Osteoblast (primary cell): ENCODE measurements around the gene TGFBR2. TPM values are rescaled to one million over a fixed set of nuclear protein-coding genes. Genes with fewer than 3 reads are reported as not detected.

Source experiments
- DNase-seq: peaks from one replicate; pipeline ENCODE4 v3.0.0; 2011; ENCODE audit warnings: low spot score, mixed read lengths; ENCODE audit not compliant: insufficient read length; ENCODE audit errors: missing footprints
- H2AFZ ChIP-seq: 2 replicates; pipeline ENCODE4 v1.6.0; 2011; ENCODE audit warnings: mild to moderate bottlenecking, low read length
- H3K27ac ChIP-seq: 2 replicates; pipeline ENCODE4 v1.5.1; 2011; ENCODE audit warnings: mild to moderate bottlenecking, low read depth, low read length, moderate library complexity
- H3K27me3 ChIP-seq: 2 replicates; pipeline ENCODE4 v1.6.0; 2012; ENCODE audit warnings: mild to moderate bottlenecking, control low read depth, inconsistent platforms, low read length, moderate library complexity; ENCODE audit not compliant: insufficient read depth
- H3K36me3 ChIP-seq: 2 replicates; pipeline ENCODE4 v1.5.1; 2011; ENCODE audit warnings: mild to moderate bottlenecking, low read length, control low read depth, moderate library complexity; ENCODE audit not compliant: insufficient read depth
- H3K4me1 ChIP-seq: 2 replicates; pipeline ENCODE4 v1.5.1; 2011; ENCODE audit warnings: mild to moderate bottlenecking, low read length, control low read depth, moderate library complexity; ENCODE audit not compliant: insufficient read depth
- H3K4me2 ChIP-seq: 2 replicates; pipeline ENCODE4 v1.6.0; 2011; ENCODE audit warnings: mild to moderate bottlenecking, low read length; ENCODE audit not compliant: insufficient read depth
- H3K4me3 ChIP-seq: fragments of 200-600 bp; sonication (generic); 3 replicates; pipeline ENCODE4 v1.5.1; 2012; ENCODE audit warnings: mild to moderate bottlenecking, low read length, inconsistent platforms; ENCODE audit not compliant: insufficient read depth
- H3K79me2 ChIP-seq: 2 replicates; pipeline ENCODE4 v1.6.0; 2012; ENCODE audit warnings: mild to moderate bottlenecking, low read length, control low read depth, inconsistent platforms; ENCODE audit not compliant: insufficient read depth
- H3K9me3 ChIP-seq: 2 replicates; pipeline ENCODE4 v1.5.1; 2011; ENCODE audit warnings: low read depth, low read length, control low read depth
- H4K20me1 ChIP-seq: 2 replicates; pipeline ENCODE4 v1.6.0; 2012; ENCODE audit warnings: mild to moderate bottlenecking, low read length, control low read depth; ENCODE audit not compliant: insufficient read depth
- total RNA-seq: library from RNA; depleted of rRNA; stranded (reverse); fragments of >200 nt; gene quantifications from 2 replicates; pipeline ENCODE4 v1.2.3, GENCODE V29; 2012
- TF ChIP-seq, protein P1 (sequence below): IDR thresholded peaks from 2 replicates; pipeline ENCODE4 v1.5.1; 2011; ENCODE audit warnings: mild to moderate bottlenecking, low read depth, low read length, moderate library complexity; ENCODE audit errors: extremely low read depth

Gene TGFBR2
- total RNA-seq, 1 donor, result 118 TPM

DNA sequence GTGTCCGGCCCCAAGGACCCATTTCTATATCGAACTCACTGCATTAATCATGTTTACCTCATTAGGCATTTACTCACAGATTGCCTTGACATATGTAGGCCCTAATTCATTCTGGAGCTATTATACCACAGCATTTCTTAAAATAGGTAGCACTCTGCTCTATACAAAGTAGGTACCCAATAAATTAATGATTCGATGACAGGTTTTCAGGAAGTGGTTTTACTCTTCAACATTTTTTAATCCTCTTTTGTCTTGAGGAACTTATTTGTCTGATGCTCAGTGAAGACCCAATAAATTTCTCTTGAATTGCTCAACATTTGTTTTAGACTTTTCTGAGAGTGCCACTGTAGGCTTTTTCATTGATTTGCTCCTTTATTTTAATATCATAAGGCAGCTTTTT lies 12.1 kb downstream of the TGFBR2 start:
- no peaks in the 10 kb centered on the region for H3K27me3 ChIP-seq
- no peak for DNase-seq
- H3K79me2 ChIP-seq, result peaks cover 90% of the 10 kb centered on the region
- peaks cover 5% of the 10 kb centered on the region for H3K36me3 ChIP-seq
- H3K4me1 ChIP-seq, result peaks cover 46% of the 10 kb centered on the region
- H3K4me2 ChIP-seq, result no peak overlapping the region
- H3K9me3 ChIP-seq, result no peaks in the 10 kb centered on the region
- peaks cover 26% of the 10 kb centered on the region for H4K20me1 ChIP-seq
- H3K4me3 ChIP-seq, result no peak overlapping the region
- no peak overlapping the region for H3K27ac ChIP-seq
- no peak overlapping the region for H2AFZ ChIP-seq
- TF ChIP-seq, protein P1, sequence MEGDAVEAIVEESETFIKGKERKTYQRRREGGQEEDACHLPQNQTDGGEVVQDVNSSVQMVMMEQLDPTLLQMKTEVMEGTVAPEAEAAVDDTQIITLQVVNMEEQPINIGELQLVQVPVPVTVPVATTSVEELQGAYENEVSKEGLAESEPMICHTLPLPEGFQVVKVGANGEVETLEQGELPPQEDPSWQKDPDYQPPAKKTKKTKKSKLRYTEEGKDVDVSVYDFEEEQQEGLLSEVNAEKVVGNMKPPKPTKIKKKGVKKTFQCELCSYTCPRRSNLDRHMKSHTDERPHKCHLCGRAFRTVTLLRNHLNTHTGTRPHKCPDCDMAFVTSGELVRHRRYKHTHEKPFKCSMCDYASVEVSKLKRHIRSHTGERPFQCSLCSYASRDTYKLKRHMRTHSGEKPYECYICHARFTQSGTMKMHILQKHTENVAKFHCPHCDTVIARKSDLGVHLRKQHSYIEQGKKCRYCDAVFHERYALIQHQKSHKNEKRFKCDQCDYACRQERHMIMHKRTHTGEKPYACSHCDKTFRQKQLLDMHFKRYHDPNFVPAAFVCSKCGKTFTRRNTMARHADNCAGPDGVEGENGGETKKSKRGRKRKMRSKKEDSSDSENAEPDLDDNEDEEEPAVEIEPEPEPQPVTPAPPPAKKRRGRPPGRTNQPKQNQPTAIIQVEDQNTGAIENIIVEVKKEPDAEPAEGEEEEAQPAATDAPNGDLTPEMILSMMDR, result no peak

DNA sequence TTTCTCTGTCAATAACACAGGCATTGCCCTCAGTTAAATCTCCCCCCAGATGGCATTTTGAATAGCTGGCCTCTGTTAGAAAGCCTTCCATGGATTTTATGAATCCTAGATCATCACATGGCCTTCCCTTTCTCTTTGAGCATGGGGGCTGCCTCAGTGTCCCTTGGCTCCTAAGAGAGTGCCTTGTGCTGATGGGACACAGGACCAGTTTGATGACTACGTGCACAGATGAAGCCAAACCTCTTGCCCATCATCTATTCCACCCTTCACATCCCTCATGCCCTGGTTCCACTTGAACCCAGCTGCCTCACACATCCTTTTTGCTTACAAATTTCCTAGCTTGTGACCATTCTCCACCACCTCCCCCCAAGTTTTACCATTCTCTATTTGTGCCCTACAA lies 12.9 kb downstream of the TGFBR2 start:
- TF ChIP-seq, protein P1, result no peak
- Histone ChIP-seq H2AFZ (no peak overlapping the region), H3K36me3 (peaks cover 9% of the 10 kb centered on the region), H3K9me3 (no peaks in the 10 kb centered on the region), H3K4me2 (no peak overlapping the region), H3K79me2 (peaks cover 88% of the 10 kb centered on the region), H3K4me1 (peaks cover 44% of the 10 kb centered on the region), H4K20me1 (peaks cover 21% of the 10 kb centered on the region), H3K27me3 (no peaks in the 10 kb centered on the region), H3K27ac (no peak overlapping the region), H3K4me3 (no peak overlapping the region)
- DNase-seq, result no peak

DNA sequence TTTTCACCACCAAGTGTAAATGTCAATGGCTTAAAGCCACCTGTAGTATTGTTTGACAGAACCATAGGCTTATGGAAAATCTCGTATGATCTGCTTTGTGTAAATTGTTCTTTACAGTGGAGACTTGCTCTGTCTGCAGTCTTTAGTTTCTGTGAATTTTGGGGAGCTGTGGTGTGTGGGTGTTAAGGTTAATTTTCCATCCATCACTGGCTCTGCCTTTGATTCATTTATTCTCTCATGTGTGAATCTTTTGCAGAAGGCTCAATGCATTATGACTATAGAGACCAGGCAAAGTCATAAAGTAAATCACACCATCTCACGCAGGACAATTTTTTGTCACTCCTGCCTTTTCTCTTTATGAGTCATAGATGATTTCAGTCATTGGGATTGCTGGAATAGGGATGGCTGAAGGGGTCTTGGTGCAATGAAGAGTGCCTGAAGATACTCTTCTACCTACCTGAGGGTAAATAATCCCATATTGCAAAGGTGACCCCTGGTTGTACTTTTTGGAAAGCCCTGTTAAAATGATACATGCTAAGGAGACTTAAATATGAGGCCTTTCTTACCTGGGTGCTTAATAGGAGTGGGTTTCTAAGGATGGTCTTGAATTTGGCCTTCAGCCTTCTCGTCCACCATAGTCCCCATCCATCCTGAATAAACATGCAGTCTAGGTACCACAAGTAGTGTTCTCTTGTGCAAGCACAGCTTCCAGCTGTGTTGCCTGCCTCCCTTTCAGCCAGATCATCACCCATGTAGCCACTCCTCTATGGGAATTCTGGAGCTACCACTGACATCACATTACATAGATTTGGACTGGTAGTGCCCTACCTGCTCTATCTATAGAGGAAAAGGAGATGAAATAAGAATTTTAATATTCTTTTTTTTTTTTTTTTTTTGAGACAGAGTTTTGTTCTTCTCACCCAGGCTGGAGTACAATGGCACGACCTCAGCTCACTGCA lies 14.3 kb downstream of the TGFBR2 start:
- TF ChIP-seq, protein P1, result no peak
- DNase-seq, result no peak
- Histone ChIP-seq H3K4me1 (peaks cover 37% of the 10 kb centered on the region), H3K36me3 (peaks cover 9% of the 10 kb centered on the region), H3K79me2 (peaks cover 85% of the 10 kb centered on the region), H3K4me2 (no peak overlapping the region), H3K27me3 (no peaks in the 10 kb centered on the region), H3K4me3 (no peak overlapping the region), H3K9me3 (no peaks in the 10 kb centered on the region), H4K20me1 (peaks cover 13% of the 10 kb centered on the region), H3K27ac (no peak overlapping the region), H2AFZ (no peak overlapping the region)

DNA sequence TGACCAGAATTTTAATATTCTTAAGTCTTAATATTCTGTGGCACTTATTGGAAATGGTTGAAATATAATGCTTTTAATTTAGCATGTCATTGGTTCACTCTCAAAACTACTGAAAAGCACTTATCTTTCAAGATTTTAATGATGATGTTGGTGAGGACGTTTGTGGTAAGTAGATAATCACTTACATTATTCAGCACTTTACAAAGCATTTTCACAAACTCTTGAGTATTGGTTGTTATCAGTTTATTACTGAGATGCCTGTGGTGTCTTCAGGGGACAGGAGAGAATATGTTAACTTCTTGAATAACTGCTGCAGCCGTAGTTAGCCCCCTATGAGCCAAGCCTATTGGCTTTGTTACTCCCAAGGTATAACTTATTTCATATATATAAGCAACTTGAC lies 15.2 kb downstream of the TGFBR2 start:
- H3K36me3 ChIP-seq, result peaks cover 9% of the 10 kb centered on the region
- no peak for DNase-seq
- no peak overlapping the region for H3K4me2 ChIP-seq
- peaks cover 81% of the 10 kb centered on the region for H3K79me2 ChIP-seq
- peaks cover 18% of the 10 kb centered on the region for H4K20me1 ChIP-seq
- TF ChIP-seq, protein P1, result no peak
- peak overlapping the region; percentile 7 for H3K27ac ChIP-seq
- peaks cover 38% of the 10 kb centered on the region for H3K4me1 ChIP-seq
- H3K9me3 ChIP-seq, result no peaks in the 10 kb centered on the region
- no peak overlapping the region for H3K4me3 ChIP-seq
- no peaks in the 10 kb centered on the region for H3K27me3 ChIP-seq
- H2AFZ ChIP-seq, result no peak overlapping the region
